ENCODE results near the gene JUNB.

The JUNB gene

GRCh38 chr19:12792853-12793289, 1.6 kb downstream of the JUNB start:
- H3K27ac ChIP-seq, result peak overlapping the region; percentile 100
- no peaks in the 10 kb centered on the region for H3K36me3 ChIP-seq (ENCODE audit: control insufficient read depth, insufficient read depth, low read length)
- H3K9ac ChIP-seq, result peak overlapping the region; percentile 87
- H3K79me2 ChIP-seq, result peaks cover 8% of the 10 kb centered on the region
- no peak for TF ChIP-seq CTCF (IDR thresholded peaks at IDR 0.05)
- H3K4me3 ChIP-seq (ENCODE audit: low read depth, low read length), result peak overlapping the region; percentile 97
- H3K4me2 ChIP-seq (ENCODE audit: low read length), result peak overlapping the region; percentile 87
- no peak overlapping the region for H2AFZ ChIP-seq
- no peaks in the 10 kb centered on the region for H3K27me3 ChIP-seq (ENCODE audit: control insufficient read depth, insufficient read depth, low read length)
- H3K4me1 ChIP-seq, result peaks cover 42% of the 10 kb centered on the region
- H3K9me3 ChIP-seq (ENCODE audit: control insufficient read depth, low read length), result no peaks in the 10 kb centered on the region

- H3K79me2 ChIP-seq, result peaks cover 8% of the 10 kb centered on the region
- H3K9ac ChIP-seq, result peak overlapping the region; percentile 87
- peaks cover 35% of the 10 kb centered on the region for H3K4me1 ChIP-seq
- peak; percentile 11 for TF ChIP-seq CTCF (IDR thresholded peaks at IDR 0.05)
- peak overlapping the region; percentile 87 for H3K4me2 ChIP-seq (ENCODE audit: low read length)
- no peaks in the 10 kb centered on the region for H3K36me3 ChIP-seq (ENCODE audit: control insufficient read depth, insufficient read depth, low read length)
- no peaks in the 10 kb centered on the region for H3K9me3 ChIP-seq (ENCODE audit: control insufficient read depth, low read length)
- peak overlapping the region; percentile 97 for H3K4me3 ChIP-seq (ENCODE audit: low read depth, low read length)
- peak overlapping the region; percentile 100 for H3K27ac ChIP-seq
- no peaks in the 10 kb centered on the region for H3K27me3 ChIP-seq (ENCODE audit: control insufficient read depth, insufficient read depth, low read length)
- peak overlapping the region; percentile 61 for H2AFZ ChIP-seq
These were observed 2.3 kb downstream of the JUNB start for GRCh38 chr19:12793290-12794195.

GRCh38 chr19:12794196-12794941, 3.1 kb downstream of the JUNB start:
- Histone ChIP-seq H3K9me3 (ENCODE audit: control insufficient read depth, low read length) (no peaks in the 10 kb centered on the region), H3K36me3 (ENCODE audit: control insufficient read depth, insufficient read depth, low read length) (no peaks in the 10 kb centered on the region), H3K9ac (peak overlapping the region; percentile 87), H3K79me2 (peaks cover 8% of the 10 kb centered on the region), H3K4me2 (ENCODE audit: low read length) (peak overlapping the region; percentile 87), H2AFZ (peak overlapping the region; percentile 61), H3K4me1 (peaks cover 27% of the 10 kb centered on the region), H3K4me3 (ENCODE audit: low read depth, low read length) (peak overlapping the region; percentile 97), H3K27ac (peak overlapping the region; percentile 100), H3K27me3 (ENCODE audit: control insufficient read depth, insufficient read depth, low read length) (no peaks in the 10 kb centered on the region)
- no peak for TF ChIP-seq CTCF (IDR thresholded peaks at IDR 0.05)

- Histone ChIP-seq H3K79me2 (peaks cover 8% of the 10 kb centered on the region), H3K27ac (no peak overlapping the region), H3K4me2 (ENCODE audit: low read length) (no peak overlapping the region), H3K36me3 (ENCODE audit: control insufficient read depth, insufficient read depth, low read length) (no peaks in the 10 kb centered on the region), H3K4me3 (ENCODE audit: low read depth, low read length) (no peak overlapping the region), H3K27me3 (ENCODE audit: control insufficient read depth, insufficient read depth, low read length) (no peaks in the 10 kb centered on the region), H3K9ac (no peak overlapping the region), H2AFZ (no peak overlapping the region), H3K4me1 (peaks cover 27% of the 10 kb centered on the region), H3K9me3 (ENCODE audit: control insufficient read depth, low read length) (no peaks in the 10 kb centered on the region)
- no peak for TF ChIP-seq CTCF (IDR thresholded peaks at IDR 0.05)
These were observed 3.7 kb downstream of the JUNB start for GRCh38 chr19:12794971-12795381.
